SJSA1 (cell line): ENCODE results near the gene NSD2. TPM values are rescaled to one million over a fixed set of nuclear protein-coding genes. Genes with fewer than 3 reads are reported as not detected.

Experiments
- DNase-seq, 2 experiments: peaks; one replicate each; pipeline ENCODE4 v3.0.0-alpha.2; 2015 to 2020; ENCODE audit warnings: low spot score in 2 of 2, low read depth in 1 of 2
- H3K27ac ChIP-seq: fragments of 250-450 bp; sonication (Bioruptor Pico); 2 replicates; pipeline ENCODE4 v1.5.1; 2020; ENCODE audit warnings: mild to moderate bottlenecking, moderate library complexity
- H3K27me3 ChIP-seq: fragments of 250-450 bp; sonication (Bioruptor Pico); replicated peaks from 2 replicates; pipeline ENCODE4 v1.5.1; 2020; ENCODE audit warnings: mild to moderate bottlenecking, moderate library complexity
- H3K36me3 ChIP-seq: fragments of 250-450 bp; sonication (Bioruptor Pico); 2 replicates; pipeline ENCODE4 v1.5.1; 2020; ENCODE audit warnings: mild to moderate bottlenecking
- H3K4me1 ChIP-seq: fragments of 250-450 bp; sonication (Bioruptor Pico); replicated peaks from 2 replicates; pipeline ENCODE4 v1.6.1; 2021; ENCODE audit warnings: mild to moderate bottlenecking
- H3K4me3 ChIP-seq: fragments of 250-450 bp; sonication (Bioruptor Pico); 2 replicates; pipeline ENCODE4 v1.5.1; 2020; ENCODE audit warnings: mild to moderate bottlenecking
- H3K9me3 ChIP-seq: fragments of 250-450 bp; sonication (Bioruptor Pico); replicated peaks from 2 replicates; pipeline ENCODE4 v1.5.1; 2020; ENCODE audit warnings: mild to moderate bottlenecking
- total RNA-seq: library from RNA; depleted of rRNA; stranded (reverse); fragments of >200 nt; shearing (Covaris generic); gene quantifications from 2 replicates; pipeline ENCODE4 v1.2.3, GENCODE V29; 2014

NSD2 gene
- total RNA-seq, 1 experiment from 2014 or later: 35.9 TPM

GRCh38 chr4:1983053-1983845, 112.1 kb downstream of the NSD2 start:
- no peaks in the 10 kb centered on the region for H3K9me3 ChIP-seq
- no peak overlapping the region for H3K27ac ChIP-seq
- DNase-seq: no peak
- no peak overlapping the region for H3K4me3 ChIP-seq
- peaks cover 32% of the 10 kb centered on the region for H3K36me3 ChIP-seq
- no peaks in the 10 kb centered on the region for H3K4me1 ChIP-seq
- no peaks in the 10 kb centered on the region for H3K27me3 ChIP-seq

DNA sequence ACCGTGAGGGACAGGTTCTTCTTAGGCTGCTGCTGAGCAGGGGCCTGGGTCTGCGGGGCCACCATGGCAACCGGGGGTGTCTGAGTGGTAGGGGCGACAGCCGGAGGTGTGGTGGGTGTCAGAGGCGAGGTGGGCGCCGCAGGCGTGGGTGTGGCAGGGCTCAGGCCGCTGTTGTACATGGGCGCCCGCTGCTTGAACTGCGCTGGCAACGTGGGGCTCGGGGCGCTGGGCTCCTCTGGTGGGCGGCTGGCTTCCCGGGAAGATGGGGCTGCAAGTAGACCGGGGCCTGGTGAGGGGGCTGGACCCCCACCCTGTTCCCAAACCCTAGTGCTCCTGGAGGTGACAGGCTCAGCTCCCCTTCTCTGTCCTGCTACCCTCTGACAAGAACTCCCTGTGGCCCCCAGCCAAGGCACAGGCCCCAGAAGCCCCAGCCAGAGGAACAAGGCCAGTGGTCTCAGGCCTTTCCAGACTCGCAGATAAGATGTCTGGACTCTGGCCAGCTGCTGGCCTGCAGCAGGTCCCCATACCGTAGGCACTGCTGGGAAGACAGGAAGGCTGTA, 112.7 kb downstream of the NSD2 start:
- Histone ChIP-seq H3K36me3 (peaks cover 28% of the 10 kb centered on the region), H3K27ac (no peak overlapping the region), H3K4me3 (no peak overlapping the region), H3K27me3 (no peaks in the 10 kb centered on the region), H3K4me1 (no peaks in the 10 kb centered on the region), H3K9me3 (no peaks in the 10 kb centered on the region)
- DNase-seq: no peak

GRCh38 chr4:1984406-1985191, 113.4 kb downstream of the NSD2 start:
- no peak for DNase-seq
- Histone ChIP-seq H3K36me3 (peaks cover 28% of the 10 kb centered on the region), H3K9me3 (no peaks in the 10 kb centered on the region), H3K4me1 (no peaks in the 10 kb centered on the region), H3K4me3 (no peak overlapping the region), H3K27me3 (no peaks in the 10 kb centered on the region), H3K27ac (no peak overlapping the region)

DNA sequence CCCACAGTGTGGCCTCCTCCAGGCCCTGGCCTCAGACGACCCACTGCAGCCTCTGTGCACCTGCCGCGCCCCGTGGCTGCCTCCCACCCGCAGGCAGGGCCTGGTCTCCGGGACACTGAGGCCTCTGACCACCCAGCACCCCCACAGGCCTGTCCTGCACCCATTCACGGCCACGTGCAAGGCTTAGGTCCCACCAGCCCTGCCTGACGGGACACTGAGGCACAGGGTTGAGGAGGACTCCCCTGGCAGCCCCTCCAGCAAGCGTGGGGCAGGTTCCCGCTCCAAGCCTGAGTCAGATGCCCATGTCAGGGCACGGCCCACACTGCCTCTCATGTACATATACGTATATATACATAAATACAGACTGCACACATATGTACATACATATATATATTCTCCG, 114.1 kb downstream of the NSD2 start:
- no peak overlapping the region for H3K27ac ChIP-seq
- H3K27me3 ChIP-seq: no peaks in the 10 kb centered on the region
- H3K36me3 ChIP-seq: peaks cover 28% of the 10 kb centered on the region
- H3K9me3 ChIP-seq: no peaks in the 10 kb centered on the region
- no peaks in the 10 kb centered on the region for H3K4me1 ChIP-seq
- no peak for DNase-seq
- no peak overlapping the region for H3K4me3 ChIP-seq

DNA sequence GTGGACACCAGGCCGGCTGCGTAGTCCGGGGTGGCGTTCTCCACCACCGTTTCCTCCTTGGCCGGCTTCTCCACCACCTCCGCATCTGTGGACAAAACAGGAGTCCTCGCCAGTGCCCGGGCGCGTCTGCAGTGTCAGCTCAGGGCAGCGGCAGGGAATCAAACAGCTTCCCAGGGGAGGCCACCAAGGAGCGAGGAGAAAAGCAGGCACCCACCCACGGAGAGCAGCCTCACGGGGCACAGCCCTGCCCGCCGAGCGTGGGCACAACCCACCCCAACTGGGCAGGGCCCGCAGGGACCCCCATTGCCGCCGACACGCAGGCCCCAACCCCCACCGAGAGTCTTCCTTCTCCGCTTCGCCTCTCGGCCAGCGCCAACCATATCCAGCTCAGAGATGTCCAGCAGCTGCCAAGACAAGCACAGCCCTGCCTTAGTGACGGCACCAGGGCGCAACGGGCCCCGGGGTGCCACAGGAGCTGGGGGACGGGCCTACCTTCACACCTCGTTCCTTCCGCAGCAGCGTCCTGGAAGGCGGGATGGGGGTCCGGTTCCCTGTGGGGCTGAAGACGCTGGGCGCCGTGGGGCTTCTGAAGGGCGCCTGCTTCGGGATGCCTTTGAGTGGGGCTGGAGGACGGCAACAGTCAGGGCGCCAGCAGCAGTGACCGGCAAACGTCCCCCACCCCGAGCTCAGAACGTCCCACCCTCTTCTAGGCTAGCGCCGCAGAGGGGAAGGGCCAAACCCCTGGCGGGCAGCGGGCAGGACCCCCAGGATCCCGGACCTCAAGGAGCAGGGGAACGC, 114.8 kb downstream of the NSD2 start:
- no peak overlapping the region for H3K4me3 ChIP-seq

DNA sequence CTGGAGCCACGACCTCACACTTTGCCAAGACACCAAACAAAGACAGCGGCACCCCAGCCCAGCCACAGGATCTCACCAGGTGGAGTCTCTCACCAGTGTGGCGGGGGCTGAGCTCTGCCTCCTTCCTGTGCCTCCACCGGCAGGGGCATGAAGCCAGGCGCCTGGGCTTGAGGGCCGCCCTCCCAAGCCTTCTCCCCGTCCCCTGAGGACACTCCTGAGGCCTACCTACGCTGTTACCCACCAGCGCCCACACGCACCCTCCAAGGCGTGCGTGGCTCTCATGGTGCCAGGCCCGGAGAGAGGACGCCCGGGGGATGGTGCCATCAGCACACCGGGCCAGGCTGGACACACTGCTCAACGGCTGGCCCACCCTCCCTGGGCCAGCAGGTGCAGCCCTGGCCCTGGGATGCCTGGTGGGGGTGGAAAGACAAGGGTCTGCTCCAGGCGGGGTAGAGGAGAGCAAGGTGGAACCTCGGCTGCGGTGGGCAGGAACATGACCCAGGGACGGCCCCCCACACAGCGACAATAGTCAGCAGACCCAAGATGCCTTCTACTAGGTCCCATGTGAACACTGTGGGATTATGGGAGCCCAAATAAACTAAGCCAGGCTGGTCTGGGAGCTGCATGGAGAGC, 115.5 kb downstream of the NSD2 start:
- H3K4me3 ChIP-seq: no peak overlapping the region
- H3K36me3 ChIP-seq: peaks cover 18% of the 10 kb centered on the region
- H3K9me3 ChIP-seq: no peaks in the 10 kb centered on the region
- H3K4me1 ChIP-seq: no peaks in the 10 kb centered on the region
- no peaks in the 10 kb centered on the region for H3K27me3 ChIP-seq
- H3K27ac ChIP-seq: no peak overlapping the region
- no peak for DNase-seq

More for the DNA sequence above, 114.8 kb downstream of the NSD2 start:
- Histone ChIP-seq H3K4me1 (no peaks in the 10 kb centered on the region), H3K27me3 (no peaks in the 10 kb centered on the region), H3K9me3 (no peaks in the 10 kb centered on the region), H3K36me3 (peaks cover 23% of the 10 kb centered on the region), H3K27ac (no peak overlapping the region)
- DNase-seq: no peak

DNA sequence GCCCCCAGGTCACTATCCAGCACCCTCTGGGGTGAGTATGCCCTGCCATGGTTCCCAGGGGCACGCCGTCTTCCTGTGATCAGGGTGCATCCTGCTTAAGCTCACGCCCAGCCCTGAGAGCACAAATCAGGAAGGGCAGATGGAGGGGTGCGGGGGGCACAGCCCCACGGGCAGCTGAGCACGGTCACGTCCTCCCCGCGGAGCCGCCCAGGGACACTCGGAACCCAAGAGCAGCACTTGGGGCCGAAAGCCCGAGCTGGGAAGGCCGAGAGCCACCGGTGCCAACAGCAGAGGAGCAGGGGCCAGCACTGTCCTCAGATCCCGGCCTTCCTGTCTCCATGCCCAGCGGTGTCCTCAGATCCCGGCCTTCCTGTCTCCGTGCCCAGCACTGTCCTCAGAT, 116.1 kb downstream of the NSD2 start:
- Histone ChIP-seq H3K9me3 (no peaks in the 10 kb centered on the region), H3K27me3 (no peaks in the 10 kb centered on the region), H3K27ac (no peak overlapping the region), H3K4me1 (no peaks in the 10 kb centered on the region), H3K36me3 (peaks cover 18% of the 10 kb centered on the region), H3K4me3 (no peak overlapping the region)
- DNase-seq: no peak

GRCh38 chr4:1987721-1988326, 116.6 kb downstream of the NSD2 start:
- H3K27me3 ChIP-seq: no peaks in the 10 kb centered on the region
- no peaks in the 10 kb centered on the region for H3K9me3 ChIP-seq
- DNase-seq: no peak
- H3K27ac ChIP-seq: no peak overlapping the region
- peaks cover 18% of the 10 kb centered on the region for H3K36me3 ChIP-seq
- no peak overlapping the region for H3K4me3 ChIP-seq
- H3K4me1 ChIP-seq: no peaks in the 10 kb centered on the region

DNA sequence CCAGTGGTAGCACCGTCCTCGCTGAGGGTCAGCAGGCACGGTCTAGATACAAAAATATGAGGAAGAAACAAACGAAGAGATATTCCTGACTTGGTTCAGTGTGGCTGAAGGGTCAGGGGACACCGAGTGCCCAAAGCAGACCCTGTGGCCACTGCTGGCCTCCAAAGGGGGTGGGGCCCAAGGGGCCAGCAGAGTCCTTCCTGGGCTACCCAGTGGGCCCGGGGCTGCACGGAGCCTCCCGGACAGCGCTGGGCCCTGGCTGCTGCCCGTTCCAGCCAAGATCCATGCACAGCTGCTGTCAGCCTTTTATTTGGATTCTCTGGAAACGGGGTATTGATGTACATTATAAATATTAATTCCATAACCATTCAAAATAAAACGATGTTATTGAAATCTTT, 117.1 kb downstream of the NSD2 start:
- Histone ChIP-seq H3K4me3 (no peak overlapping the region), H3K27ac (no peak overlapping the region), H3K27me3 (no peaks in the 10 kb centered on the region), H3K36me3 (peaks cover 15% of the 10 kb centered on the region), H3K4me1 (no peaks in the 10 kb centered on the region), H3K9me3 (no peaks in the 10 kb centered on the region)
- DNase-seq: no peak

DNA sequence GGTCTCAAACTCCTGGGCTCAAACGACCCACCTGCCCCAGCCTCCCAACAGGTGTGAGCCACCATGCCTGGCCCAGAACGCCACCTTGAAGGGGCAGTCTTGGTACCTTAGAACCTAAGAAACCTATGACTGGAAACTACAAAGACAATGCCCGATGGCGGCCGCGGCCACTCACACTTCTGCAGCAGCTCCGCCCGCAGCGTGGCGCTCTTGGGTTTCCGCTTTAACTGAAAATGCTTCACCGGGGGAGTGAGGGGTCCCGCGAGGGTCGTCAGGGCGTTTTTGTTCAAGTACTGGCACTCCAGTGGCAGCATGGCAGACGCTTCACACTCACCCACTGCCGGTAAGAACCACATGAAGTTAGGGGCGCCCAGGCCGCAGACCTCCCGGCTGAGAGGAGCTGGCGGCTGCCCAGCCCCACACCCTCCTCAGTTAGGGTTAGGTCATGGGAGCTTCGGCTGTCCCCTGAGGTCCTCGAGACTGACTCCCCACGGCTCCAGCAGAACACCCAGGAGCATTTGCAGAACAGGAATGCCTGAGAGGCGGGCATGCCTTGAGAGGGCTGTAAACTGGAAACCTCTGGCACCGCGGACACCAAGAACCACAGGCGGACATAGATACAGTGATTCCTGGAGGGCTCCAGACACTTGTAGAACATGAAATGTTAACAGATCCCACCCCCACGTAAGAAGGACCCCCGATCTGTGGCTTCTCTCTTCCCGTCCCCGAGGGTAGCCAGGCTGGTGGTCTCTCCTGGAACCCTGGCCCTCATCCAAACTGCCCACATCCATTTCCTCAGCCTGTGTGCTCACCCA, 118.5 kb downstream of the NSD2 start:
- no peak for DNase-seq
- Histone ChIP-seq H3K27me3 (no peaks in the 10 kb centered on the region), H3K27ac (no peak overlapping the region), H3K4me1 (no peaks in the 10 kb centered on the region), H3K9me3 (no peaks in the 10 kb centered on the region), H3K36me3 (0 out of 2 replicates have a peak, but pooled peaks cover 4% of the 10 kb centered on the region), H3K4me3 (no peak overlapping the region)

DNA sequence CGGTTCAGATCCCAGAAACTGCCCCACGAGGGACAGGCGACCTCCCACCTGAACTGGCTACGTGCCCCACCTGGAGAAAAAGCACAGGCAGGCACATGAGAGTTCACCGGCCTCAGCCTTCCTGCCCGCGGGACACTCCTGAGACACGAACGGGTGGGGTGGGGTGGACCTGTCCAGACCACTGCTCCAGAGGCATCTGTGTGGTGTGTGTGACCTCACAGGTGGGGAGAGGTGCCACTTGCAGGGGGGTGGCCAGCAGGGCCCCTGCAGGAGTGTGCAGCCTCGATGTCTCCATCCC, 119.1 kb downstream of the NSD2 start:
- Histone ChIP-seq H3K4me3 (no peak overlapping the region), H3K4me1 (no peaks in the 10 kb centered on the region), H3K27me3 (no peaks in the 10 kb centered on the region), H3K36me3 (0 out of 2 replicates have a peak, but pooled peaks cover 4% of the 10 kb centered on the region), H3K9me3 (no peaks in the 10 kb centered on the region), H3K27ac (no peak overlapping the region)
- no peak for DNase-seq

- Histone ChIP-seq H3K9me3 (no peaks in the 10 kb centered on the region), H3K27me3 (no peaks in the 10 kb centered on the region), H3K4me3 (no peak overlapping the region), H3K4me1 (no peaks in the 10 kb centered on the region), H3K27ac (no peak overlapping the region), H3K36me3 (0 out of 2 replicates have a peak, but pooled peaks cover 4% of the 10 kb centered on the region)
- no peak for DNase-seq
Measured at GRCh38 chr4:1990676-1991075, 119.5 kb downstream of the NSD2 start.
